Bronchial epithelial cell (primary cell): ENCODE results near the gene ENTREP3. TPM values are rescaled to one million over a fixed set of nuclear protein-coding genes. Genes with fewer than 3 reads are reported as not detected.

Experiments
- DNase-seq: peaks from one replicate; pipeline ENCODE4 v3.0.0-alpha.2; 2010; ENCODE audit warnings: low read depth
- FAIRE-seq: peaks from 2 replicates; lab custom pipeline; 2011; peaks lifted over from hg19 to GRCh38; lab: Jason Lieb, UNC
- H3K27me3 ChIP-seq: 2 replicates; pipeline ENCODE4 v1.5.1; 2011; ENCODE audit warnings: low read length; ENCODE audit not compliant: control insufficient read depth, insufficient read depth
- H3K36me3 ChIP-seq: 2 replicates; pipeline ENCODE4 v1.5.1; 2011; ENCODE audit warnings: low read length; ENCODE audit not compliant: control insufficient read depth, insufficient read depth
- H3K4me3 ChIP-seq: 2 replicates; pipeline ENCODE4 v1.5.1; 2011; ENCODE audit warnings: mild to moderate bottlenecking, low read depth, low read length, control low read depth
- CTCF ChIP-seq: IDR thresholded peaks from 2 replicates; pipeline ENCODE4 v1.5.1; 2011; ENCODE audit warnings: mild to moderate bottlenecking, moderate library complexity, low read length, control low read depth, inconsistent platforms; ENCODE audit not compliant: insufficient read depth, severe bottlenecking
- total RNA-seq: library from RNA; depleted of rRNA; stranded (reverse); fragments of >200 nt; gene quantifications from 2 replicates; pipeline ENCODE4 v1.2.1, GENCODE V29; 2014

ENTREP3 gene
- total RNA-seq, 1 donor from 2014 or later: 3.7 TPM

- H3K36me3 ChIP-seq: no peaks in the 10 kb centered on the region
- no peaks in the 10 kb centered on the region for H3K27me3 ChIP-seq
- H3K4me3 ChIP-seq: peak within 1 kb of the TSS; percentile 63
- peak; percentile 54 for TF ChIP-seq CTCF
- FAIRE-seq (no peak), DNase-seq (peak; percentile 91)
Measured at GRCh38 chr1:155277070-155277901, 22.0 kb upstream of the ENTREP3 start, which contains the start of gene HCN3. TSS of gene HCN3 (plus strand) at chr1:155277463. CDS start at chr1:155277591, 128 bp downstream.

- DNase-seq (peak; percentile 78), FAIRE-seq (no peak)
- TF ChIP-seq CTCF: no peak
- no peaks in the 10 kb centered on the region for H3K27me3 ChIP-seq
- H3K4me3 ChIP-seq: peak within 1 kb of the TSS; percentile 74
- H3K36me3 ChIP-seq: peaks cover 16% of the 10 kb centered on the region
Measured at GRCh38 chr1:155273343-155274245, 18.3 kb upstream of the ENTREP3 start, which contains the start of gene CLK2. TSS of gene CLK2 (minus strand) at chr1:155273504. CDS start at chr1:155270977, 2,527 bp downstream.

- peak overlapping the region; percentile 74 for H3K4me3 ChIP-seq
- TF ChIP-seq CTCF: no peak
- peak; percentile 47 for DNase-seq
- no peak for FAIRE-seq
- peaks cover 23% of the 10 kb centered on the region for H3K36me3 ChIP-seq
- no peaks in the 10 kb centered on the region for H3K27me3 ChIP-seq
Measured at GRCh38 chr1:155272466-155273342, 17.4 kb upstream of the ENTREP3 start.

- Histone ChIP-seq H3K36me3 (peaks cover 35% of the 10 kb centered on the region), H3K27me3 (no peaks in the 10 kb centered on the region), H3K4me3 (no peak overlapping the region)
- no peak for TF ChIP-seq CTCF
- FAIRE-seq: no peak
- no peak for DNase-seq
Measured at GRCh38 chr1:155269381-155269780, 14.1 kb upstream of the ENTREP3 start.

- Histone ChIP-seq H3K36me3 (peaks cover 41% of the 10 kb centered on the region), H3K4me3 (no peak overlapping the region), H3K27me3 (no peaks in the 10 kb centered on the region)
- FAIRE-seq: no peak
- DNase-seq: no peak
- no peak for TF ChIP-seq CTCF
Measured at GRCh38 chr1:155268630-155269029, 13.3 kb upstream of the ENTREP3 start.
